Measurements from ENCODE around the gene NECTIN1.
A peak's percentile ranks its signal among the peaks of the same experiment; 100 is the strongest.

The NECTIN1 gene

DNA sequence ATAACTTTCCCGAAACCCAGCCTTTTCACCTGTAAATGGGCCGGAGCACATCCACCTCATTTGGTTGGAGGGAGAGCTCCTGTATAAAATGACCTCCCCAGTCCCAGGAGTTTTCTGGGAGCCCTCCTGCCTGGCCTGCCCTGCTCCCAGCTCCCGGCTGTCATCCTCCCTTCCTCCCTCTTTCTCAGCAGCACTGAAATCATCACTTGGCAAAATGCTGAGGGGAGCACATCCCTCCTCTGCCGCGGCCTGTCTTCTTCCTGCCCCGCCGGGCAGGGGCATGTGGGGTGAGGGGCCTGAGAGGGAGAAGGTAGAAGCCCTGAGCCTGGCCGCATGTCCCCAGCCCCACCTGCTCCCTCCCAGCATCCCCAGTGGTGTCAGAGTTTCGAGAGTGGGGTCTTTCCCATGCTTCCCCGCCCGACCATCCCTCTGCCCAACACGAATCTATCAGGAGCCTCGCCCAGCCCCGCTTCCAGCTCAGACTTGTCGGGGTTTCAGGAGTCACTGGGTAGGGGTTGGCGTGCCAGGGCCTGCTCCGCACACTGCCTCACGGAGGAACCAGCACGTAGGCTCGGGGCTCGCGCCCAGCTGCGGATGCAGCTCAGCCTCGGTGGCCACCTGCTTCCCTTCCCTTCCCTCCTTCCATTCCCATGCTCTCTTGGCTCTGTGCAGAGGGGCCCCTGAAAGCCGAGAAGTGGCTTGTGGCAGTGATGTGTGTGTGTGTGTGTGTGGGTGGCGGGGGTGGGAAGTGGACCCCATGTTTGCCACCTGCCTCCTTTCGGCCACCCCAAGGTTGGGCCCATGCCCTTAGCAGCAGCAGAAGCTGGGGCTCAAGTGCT is 37.1 kb downstream of the NECTIN1 start:
- DNase-seq, result no peak

DNA sequence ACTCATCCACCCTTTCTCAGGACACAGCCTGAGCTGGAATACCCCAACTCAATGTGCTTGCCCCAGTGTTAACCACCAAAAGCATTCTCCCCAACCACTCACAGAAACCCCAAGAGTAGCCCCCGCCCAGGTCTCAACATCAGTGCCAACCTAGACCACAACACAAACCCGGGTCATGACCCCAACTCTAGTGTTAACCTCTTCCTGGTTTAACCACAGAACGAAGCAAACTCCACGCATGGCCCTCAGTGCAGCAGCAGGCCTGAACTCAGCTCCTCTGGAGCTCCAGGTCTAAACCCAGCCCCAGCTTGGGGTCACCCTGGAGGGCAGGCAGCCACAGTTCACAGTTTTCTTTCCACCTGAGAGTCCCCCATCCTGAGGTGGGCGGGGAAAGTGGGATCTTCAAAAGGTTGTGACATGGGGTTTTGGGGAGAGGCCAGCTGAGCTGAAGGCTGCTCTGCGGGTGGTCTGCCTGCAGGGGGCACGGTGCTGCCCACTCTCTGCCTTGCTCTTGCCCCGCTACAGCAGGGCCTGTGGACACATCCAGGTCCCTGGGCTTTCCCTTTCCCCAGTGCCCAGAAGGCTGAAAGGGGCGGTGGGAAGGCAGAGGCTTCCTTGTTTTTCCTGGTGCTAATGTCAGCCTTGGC is 37.9 kb downstream of the NECTIN1 start:
- DNase-seq, result no peak

DNA sequence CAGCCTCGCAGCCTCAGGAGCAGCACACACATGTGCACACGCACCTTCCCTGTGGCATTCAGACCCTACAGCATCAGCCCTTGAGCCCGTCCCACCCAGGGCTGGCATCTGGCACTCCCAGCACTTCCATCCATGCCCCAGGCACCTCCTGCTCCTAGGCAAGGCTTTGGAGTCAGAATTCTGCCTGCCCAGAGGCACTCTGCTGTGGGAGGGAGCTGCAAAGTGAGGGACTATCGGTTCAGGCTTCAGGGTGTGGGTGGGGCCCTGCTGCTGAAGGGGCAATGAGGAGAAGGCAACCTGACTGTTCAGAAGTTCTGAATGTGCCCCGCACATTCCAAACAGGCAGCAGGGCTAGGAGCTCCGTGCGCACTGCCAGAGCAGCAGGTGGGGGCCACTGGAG is 39.7 kb downstream of the NECTIN1 start:
- no peak for DNase-seq

DNA sequence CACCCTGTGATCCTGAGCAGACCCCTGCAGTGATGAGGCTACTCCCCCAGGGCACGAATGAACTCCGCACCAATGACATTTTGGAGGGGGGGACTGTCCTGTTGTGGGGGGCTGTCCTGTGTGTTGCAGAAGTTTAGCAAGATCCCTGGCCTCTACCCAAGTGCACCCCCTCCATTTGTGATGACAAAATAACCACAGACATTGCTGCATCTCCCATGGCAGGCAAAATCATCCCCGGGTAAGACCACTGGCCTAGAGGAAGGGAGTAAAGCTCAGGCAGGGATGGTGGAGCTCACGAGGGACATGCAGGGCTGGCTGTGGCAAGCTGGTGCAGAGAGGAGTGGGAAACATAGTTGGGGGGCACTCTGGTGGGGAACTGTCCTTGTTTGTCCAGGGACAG is 40.6 kb downstream of the NECTIN1 start:
- DNase-seq, result no peak

- no peak for DNase-seq
Measured at GRCh38 chr11:119687373-119688046, 41.5 kb downstream of the NECTIN1 start.

- DNase-seq, result no peak
Measured at GRCh38 chr11:119686177-119686882, 42.7 kb downstream of the NECTIN1 start.

GRCh38 chr11:119685111-119685746 is 43.8 kb downstream of the NECTIN1 start:
- DNase-seq, result no peak

GRCh38 chr11:119684361-119685110 is 44.5 kb downstream of the NECTIN1 start:
- no peak for DNase-seq

DNA sequence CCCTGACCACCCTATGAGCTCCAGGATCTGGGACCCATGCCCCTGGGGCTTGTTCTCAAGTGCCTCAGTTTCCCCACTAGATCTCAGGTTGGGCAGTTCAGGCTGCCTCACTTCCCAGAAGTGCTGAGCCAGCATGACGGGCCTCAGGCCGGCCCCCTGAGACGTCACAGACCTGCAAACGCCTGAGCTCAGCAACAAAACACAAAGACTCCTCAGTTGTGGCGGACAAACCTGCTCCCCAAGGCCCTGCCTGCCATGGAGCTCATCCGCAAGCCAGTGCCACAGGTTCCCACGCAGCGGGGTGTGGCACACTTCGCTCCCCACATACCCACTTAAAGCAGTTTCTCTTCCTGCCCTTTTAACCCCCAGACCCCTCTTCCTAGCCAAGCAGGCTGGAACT is 45.2 kb downstream of the NECTIN1 start:
- no peak for DNase-seq

- DNase-seq, result no peak
Measured at GRCh38 chr11:119681361-119681910, 47.6 kb downstream of the NECTIN1 start.

DNA sequence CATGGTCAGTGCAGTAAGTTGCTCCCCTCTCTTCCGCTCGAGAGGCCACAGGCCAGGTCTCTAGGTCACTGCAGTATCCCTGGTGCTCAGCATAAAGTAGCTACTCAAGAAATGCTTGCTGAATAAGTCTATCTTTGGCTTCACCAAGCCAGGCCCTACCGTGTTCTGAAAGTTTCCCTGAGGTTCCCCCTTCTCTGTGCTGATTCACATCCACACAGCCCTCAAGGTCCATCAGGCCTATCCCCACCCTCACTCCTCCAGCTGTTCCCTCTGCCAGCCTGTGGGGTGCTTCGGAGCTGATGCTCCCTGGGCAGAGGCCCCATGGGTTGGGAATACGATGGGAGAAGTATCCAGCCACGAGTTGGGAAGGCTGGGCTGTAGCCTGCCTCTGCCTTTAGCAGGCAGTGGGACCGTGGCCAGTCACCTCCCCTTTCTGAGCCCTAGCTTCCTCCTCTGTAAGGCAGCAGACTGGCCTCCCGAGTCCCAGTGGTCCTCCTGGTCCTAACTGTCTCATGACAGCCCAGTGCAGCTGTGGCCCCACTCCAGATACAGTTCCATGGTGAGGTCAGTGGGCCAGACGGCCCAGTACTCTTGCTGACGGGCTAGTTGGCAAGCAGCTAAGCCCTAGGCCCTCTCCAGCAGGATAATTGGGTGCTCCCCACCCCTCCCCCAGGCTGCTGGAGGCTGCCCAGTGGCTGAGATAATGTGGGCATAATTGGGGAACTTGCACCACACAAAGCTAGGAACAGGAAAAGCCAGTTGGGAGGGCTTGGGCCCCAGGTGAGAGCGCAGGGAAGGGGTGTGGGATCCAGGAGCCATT is 48.2 kb downstream of the NECTIN1 start:
- no peak for DNase-seq

DNA sequence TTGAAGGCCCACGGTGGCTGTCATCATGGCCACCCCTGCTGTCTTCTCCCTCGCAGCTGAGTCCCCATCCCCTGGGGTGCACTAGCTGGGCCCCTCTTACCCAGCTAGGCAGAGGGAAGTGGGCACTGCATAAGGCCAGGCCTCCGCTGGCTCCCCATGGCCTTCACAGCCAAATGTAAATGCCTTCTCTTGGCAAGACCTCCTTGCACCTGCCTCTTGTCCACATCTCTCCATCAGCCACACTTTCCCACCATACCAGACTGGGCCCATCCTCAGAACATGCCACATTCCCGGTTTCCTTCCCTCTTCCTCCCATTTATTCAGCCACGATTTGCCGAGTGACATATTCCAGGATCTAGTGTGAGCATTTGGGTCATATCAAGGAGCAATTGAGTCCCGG is 49.7 kb downstream of the NECTIN1 start:
- DNase-seq, result no peak

DNA sequence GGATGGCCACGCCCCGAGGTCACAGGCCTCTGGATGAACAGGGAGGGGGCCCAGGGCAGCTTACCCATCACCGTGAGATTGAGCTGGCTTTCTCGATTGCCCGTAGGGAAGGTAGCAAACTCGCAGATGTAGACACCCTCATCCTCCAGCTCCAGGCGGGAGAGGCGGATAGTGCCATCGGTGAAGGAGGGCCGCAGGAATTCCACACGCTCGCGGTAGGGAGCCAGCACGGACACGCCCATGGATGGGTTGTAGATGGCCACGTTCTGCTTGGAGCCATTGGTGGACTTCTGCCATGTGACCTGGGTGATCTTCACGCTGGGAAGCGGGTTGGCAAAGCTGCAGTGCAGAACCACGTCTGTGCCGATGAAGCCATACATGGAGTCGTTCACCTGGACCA is 50.6 kb downstream of the NECTIN1 start:
- no peak for DNase-seq

DNA sequence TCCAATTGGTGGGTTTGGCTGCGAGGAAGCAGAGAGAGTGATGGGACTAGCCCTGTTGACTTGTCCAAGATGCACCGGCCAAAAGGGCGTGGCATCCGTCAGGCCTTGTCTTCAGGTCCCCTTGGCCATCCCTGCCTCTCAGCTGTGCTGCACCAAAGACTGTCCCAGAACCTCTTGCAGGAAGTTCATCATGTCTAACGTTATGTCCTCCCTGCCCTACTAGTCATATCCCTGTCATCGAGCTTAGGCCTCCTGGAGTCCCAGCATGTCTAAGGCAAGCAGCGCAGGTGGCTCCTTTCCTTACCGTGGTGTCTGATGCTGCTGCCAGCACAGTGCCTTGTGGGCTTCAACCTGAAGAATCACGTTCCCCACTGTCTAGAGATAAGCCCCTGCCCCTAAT is 51.2 kb downstream of the NECTIN1 start:
- DNase-seq, result no peak

GRCh38 chr11:119676461-119677020 is 52.5 kb downstream of the NECTIN1 start:
- no peak for DNase-seq

DNA sequence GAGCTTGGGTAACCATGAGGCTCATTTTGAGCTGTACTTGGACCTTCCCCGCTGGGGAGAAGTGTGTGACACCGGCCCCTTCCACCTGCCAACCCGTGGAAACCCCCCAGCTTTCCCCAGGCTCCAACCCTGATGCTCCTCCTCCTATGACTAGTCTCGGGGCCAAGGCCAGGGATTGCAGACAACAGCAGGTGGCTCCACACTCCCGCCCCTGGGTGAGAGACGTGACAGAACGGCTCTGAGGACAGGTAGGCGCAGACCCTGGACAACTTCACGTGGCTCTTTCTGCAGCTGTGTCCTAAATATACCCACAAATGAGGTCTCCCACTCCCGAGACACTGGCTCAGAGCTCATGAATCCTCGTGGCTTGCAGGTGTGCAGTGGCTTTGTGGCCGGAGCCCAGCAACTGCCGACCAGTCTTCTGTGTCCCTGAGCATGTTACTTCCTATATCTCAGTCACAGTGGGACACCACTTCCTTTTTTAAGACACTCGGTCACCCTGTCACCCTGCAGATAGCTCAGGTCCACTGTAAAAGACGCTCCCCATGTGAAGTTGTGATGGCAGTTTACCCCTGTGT is 55.2 kb downstream of the NECTIN1 start:
- DNase-seq, result peak; percentile 25

DNA sequence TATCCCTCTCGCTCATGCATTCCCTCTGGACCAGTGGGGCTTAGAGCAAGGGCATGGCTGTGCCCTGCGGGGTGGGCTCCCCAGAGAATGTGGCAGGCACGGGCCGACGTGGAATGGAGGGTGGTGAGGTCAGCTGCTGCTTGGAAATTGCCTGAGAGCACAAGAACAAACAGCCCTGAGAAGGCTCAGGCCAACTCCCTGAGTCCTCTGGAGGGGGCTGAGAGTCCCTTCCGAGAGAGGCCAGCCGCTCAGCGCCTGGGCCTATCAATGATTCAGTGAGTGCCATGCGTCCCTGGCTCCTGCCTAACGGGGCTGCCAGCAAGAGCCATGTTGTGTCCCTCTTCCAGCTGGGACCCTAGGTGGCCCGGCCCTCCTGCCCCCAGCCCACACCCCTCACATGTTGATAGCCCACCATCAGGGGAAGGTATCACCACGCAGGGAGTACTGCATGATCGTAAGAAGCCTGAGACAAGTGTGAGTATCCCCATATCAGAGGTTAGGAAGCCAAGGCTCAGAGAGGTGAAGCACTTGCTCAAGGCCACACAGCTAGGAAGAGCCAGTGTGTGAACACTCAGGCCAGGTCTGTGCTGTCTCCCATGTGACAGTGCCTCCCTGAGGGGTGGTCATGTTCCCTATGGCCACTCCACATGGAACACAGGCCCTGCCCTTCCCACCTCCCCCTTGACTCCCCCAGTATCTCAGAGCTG is 55.8 kb downstream of the NECTIN1 start:
- DNase-seq, result no peak

GRCh38 chr11:119672597-119672996 is 56.4 kb downstream of the NECTIN1 start:
- no peak for DNase-seq

DNA sequence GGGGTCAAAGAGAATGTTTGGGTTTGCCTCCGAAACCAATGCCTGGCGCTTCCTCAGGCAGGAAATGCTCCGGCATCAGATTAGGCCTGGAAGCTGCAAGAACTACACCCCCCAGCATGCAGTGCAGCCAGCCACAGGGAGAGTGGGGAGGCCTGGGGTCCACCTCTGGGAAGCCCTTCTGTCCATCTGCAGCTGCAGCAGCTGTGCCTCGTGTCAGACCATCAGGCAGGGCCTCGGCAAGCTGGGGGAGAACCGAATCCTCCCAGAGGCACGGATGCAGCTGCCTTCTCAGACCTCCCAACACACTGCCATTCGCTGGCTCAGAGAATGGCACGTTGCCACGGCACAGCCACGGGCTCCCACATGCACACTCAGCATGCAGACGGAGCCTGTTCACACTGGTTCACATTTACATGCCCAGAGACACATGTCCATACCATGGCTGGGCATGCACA is 57.4 kb downstream of the NECTIN1 start:
- no peak for DNase-seq
